Amygdala (tissue), 56 donors: ENCODE measurements around the gene ELMO1.

ENCODE experiments used
- DNase-seq, 56 donors: peaks; one replicate each; lab custom pipeline; 2025; lab: John Stamatoyannopoulos, UW

Gene ELMO1

GRCh38 chr7:36916116-36916515 is 532.5 kb downstream of the ELMO1 start:
- DNase-seq = no peak

- no peak for DNase-seq
These were observed 536.9 kb downstream of the ELMO1 start for GRCh38 chr7:36911788-36912187.

GRCh38 chr7:36910859-36911258 is 537.8 kb downstream of the ELMO1 start:
- no peak for DNase-seq

- DNase-seq = no peak
These were observed 538.3 kb downstream of the ELMO1 start for GRCh38 chr7:36910401-36910800.

GRCh38 chr7:36906956-36907635 is 541.6 kb downstream of the ELMO1 start:
- DNase-seq = no peak

GRCh38 chr7:36906448-36906847 is 542.2 kb downstream of the ELMO1 start:
- no peak for DNase-seq

- DNase-seq = no peak
These were observed 542.8 kb downstream of the ELMO1 start for GRCh38 chr7:36905841-36906240.

- DNase-seq = no peak
These were observed 543.9 kb downstream of the ELMO1 start for GRCh38 chr7:36904802-36905201.

GRCh38 chr7:36904101-36904500 is 544.6 kb downstream of the ELMO1 start:
- DNase-seq = no peak

GRCh38 chr7:36900988-36901710 is 547.5 kb downstream of the ELMO1 start:
- no peak for DNase-seq

GRCh38 chr7:36898186-36898585 is 550.5 kb downstream of the ELMO1 start:
- no peak for DNase-seq

GRCh38 chr7:36896956-36897590 is 551.6 kb downstream of the ELMO1 start:
- no peak for DNase-seq

- no peak for DNase-seq
These were observed 552.2 kb downstream of the ELMO1 start for GRCh38 chr7:36896418-36896817.

- no peak for DNase-seq
These were observed 553.5 kb downstream of the ELMO1 start for GRCh38 chr7:36895192-36895591.

- DNase-seq = no peak
These were observed 554.5 kb downstream of the ELMO1 start for GRCh38 chr7:36894190-36894589.

GRCh38 chr7:36889182-36889581 is 559.5 kb downstream of the ELMO1 start:
- no peak for DNase-seq

GRCh38 chr7:36887969-36888368 is 560.7 kb downstream of the ELMO1 start:
- no peak for DNase-seq

GRCh38 chr7:36887233-36887632 is 561.4 kb downstream of the ELMO1 start:
- DNase-seq = no peak

GRCh38 chr7:36884910-36885309 is 563.8 kb downstream of the ELMO1 start:
- DNase-seq = no peak

GRCh38 chr7:36884351-36884750 is 564.3 kb downstream of the ELMO1 start:
- DNase-seq = no peak

GRCh38 chr7:36881233-36881874 is 567.3 kb downstream of the ELMO1 start:
- no peak for DNase-seq
